Astrocyte (in vitro differentiated cells and primary cell): ENCODE results near the gene SCGN. TPM values are rescaled to one million over a fixed set of nuclear protein-coding genes. Genes with fewer than 3 reads are reported as not detected.

Experiments
- DNase-seq: peaks from one replicate; pipeline ENCODE4 v3.0.0-alpha.2; 2010; ENCODE audit warnings: low read depth
- FAIRE-seq: peaks from 2 replicates; lab custom pipeline; 2011; peaks lifted over from hg19 to GRCh38; lab: Jason Lieb, UNC
- H2AFZ ChIP-seq: 2 replicates; pipeline ENCODE4 v1.6.0; 2012; ENCODE audit warnings: low read depth, low read length, inconsistent platforms
- H3K27ac ChIP-seq: 2 replicates; pipeline ENCODE4 v1.5.1; 2011; ENCODE audit warnings: low read depth, low read length, inconsistent platforms
- H3K27me3 ChIP-seq: 2 replicates; pipeline ENCODE4 v1.6.0; 2011; ENCODE audit warnings: low read length, inconsistent platforms; ENCODE audit not compliant: insufficient read depth
- H3K36me3 ChIP-seq: 2 replicates; pipeline ENCODE4 v1.5.1; 2011; ENCODE audit warnings: low read length, inconsistent platforms; ENCODE audit not compliant: insufficient read depth
- H3K4me1 ChIP-seq: 2 replicates; pipeline ENCODE4 v1.5.1; 2011; ENCODE audit warnings: low read length, inconsistent platforms; ENCODE audit not compliant: insufficient read depth
- H3K4me2 ChIP-seq: 2 replicates; pipeline ENCODE4 v1.6.0; 2012; ENCODE audit warnings: low read length, inconsistent platforms
- H3K4me3 ChIP-seq: 2 replicates; pipeline ENCODE4 v1.5.1; 2011; ENCODE audit warnings: low read depth, mild to moderate bottlenecking, low read length, inconsistent platforms; ENCODE audit not compliant: insufficient read depth
- H3K79me2 ChIP-seq: 2 replicates; pipeline ENCODE4 v1.6.0; 2012; ENCODE audit warnings: mild to moderate bottlenecking, low read length, inconsistent platforms; ENCODE audit not compliant: insufficient read depth
- H3K9ac ChIP-seq: 2 replicates; pipeline ENCODE4 v1.6.0; 2012; ENCODE audit warnings: mild to moderate bottlenecking, low read length, inconsistent platforms
- H3K9me3 ChIP-seq: 2 replicates; pipeline ENCODE4 v1.5.1; 2012; ENCODE audit warnings: low read depth, mild to moderate bottlenecking, low read length, inconsistent platforms; ENCODE audit not compliant: insufficient read depth
- H4K20me1 ChIP-seq: 2 replicates; pipeline ENCODE4 v1.6.0; 2012; ENCODE audit warnings: low read length, inconsistent platforms; ENCODE audit not compliant: insufficient read depth
- H3K27ac Mint-ChIP-seq: one replicate; pipeline ENCODE4 v1.8.0; 2021; ENCODE audit warnings: mild to moderate bottlenecking, mixed read lengths; ENCODE audit not compliant: unreplicated experiment
- H3K27me3 Mint-ChIP-seq: one replicate; pipeline ENCODE4 v1.8.0; 2021; ENCODE audit warnings: low read depth, mixed read lengths; ENCODE audit not compliant: unreplicated experiment
- H3K36me3 Mint-ChIP-seq: one replicate; pipeline ENCODE4 v1.8.0; 2021; ENCODE audit warnings: low read depth, mixed read lengths; ENCODE audit not compliant: unreplicated experiment
- H3K4me1 Mint-ChIP-seq: one replicate; pipeline ENCODE4 v1.8.0; 2021; ENCODE audit warnings: low read depth, mixed read lengths; ENCODE audit not compliant: unreplicated experiment
- H3K4me3 Mint-ChIP-seq: one replicate; pipeline ENCODE4 v1.8.0; 2021; ENCODE audit warnings: mild to moderate bottlenecking, moderate library complexity, mixed read lengths; ENCODE audit not compliant: unreplicated experiment
- H3K9me3 Mint-ChIP-seq: one replicate; pipeline ENCODE4 v1.8.0; 2021; ENCODE audit warnings: mild to moderate bottlenecking, mixed read lengths; ENCODE audit not compliant: unreplicated experiment
- CTCF ChIP-seq: IDR thresholded peaks from 2 replicates; pipeline ENCODE4 v1.5.1; 2011; ENCODE audit warnings: low read depth, mild to moderate bottlenecking, inconsistent platforms, low read length, moderate library complexity; ENCODE audit not compliant: insufficient read depth
- EZH2 ChIP-seq: IDR thresholded peaks from 2 replicates; pipeline ENCODE4 v1.6.1; 2012; ENCODE audit warnings: mild to moderate bottlenecking, low read length, inconsistent platforms; ENCODE audit not compliant: insufficient read depth
- total RNA-seq: library from RNA; stranded (reverse); gene quantifications from 2 replicates; pipeline ENCODE4 v1.2.1, GENCODE V29; 2021

SCGN gene
- total RNA-seq, 1 donor from 2014 or later = not detected

GRCh38 chr6:25617997-25618396, 34.0 kb upstream of the SCGN start:
- no peak for FAIRE-seq
- H3K4me2 ChIP-seq = no peak overlapping the region
- no peaks in the 10 kb centered on the region for H3K36me3 ChIP-seq
- no peak overlapping the region for H3K9ac ChIP-seq
- peaks cover 6% of the 10 kb centered on the region for H3K4me1 Mint-ChIP-seq
- no peak overlapping the region for H3K27ac ChIP-seq
- H3K4me3 Mint-ChIP-seq = no peak overlapping the region
- no peak overlapping the region for H3K4me3 ChIP-seq
- no peak for DNase-seq
- TF ChIP-seq EZH2 = no peak
- TF ChIP-seq CTCF = no peak
- H3K36me3 Mint-ChIP-seq = peaks cover 11% of the 10 kb centered on the region
- no peaks in the 10 kb centered on the region for H4K20me1 ChIP-seq
- no peaks in the 10 kb centered on the region for H3K79me2 ChIP-seq
- H3K27me3 Mint-ChIP-seq = no peaks in the 10 kb centered on the region
- no peaks in the 10 kb centered on the region for H3K9me3 Mint-ChIP-seq
- no peaks in the 10 kb centered on the region for H3K9me3 ChIP-seq
- H3K27me3 ChIP-seq = no peaks in the 10 kb centered on the region
- no peak overlapping the region for H2AFZ ChIP-seq
- H3K27ac Mint-ChIP-seq = no peak overlapping the region
- no peaks in the 10 kb centered on the region for H3K4me1 ChIP-seq

- Mint-ChIP-seq H3K4me1 (peaks cover 3% of the 10 kb centered on the region), H3K27ac (no peak overlapping the region), H3K36me3 (peaks cover 8% of the 10 kb centered on the region), H3K4me3 (no peak overlapping the region), H3K9me3 (no peaks in the 10 kb centered on the region), H3K27me3 (no peaks in the 10 kb centered on the region)
- H3K4me1 ChIP-seq = no peaks in the 10 kb centered on the region
- no peak for FAIRE-seq
- H4K20me1 ChIP-seq = no peaks in the 10 kb centered on the region
- H3K9me3 ChIP-seq = no peaks in the 10 kb centered on the region
- no peak overlapping the region for H3K27ac ChIP-seq
- H3K79me2 ChIP-seq = no peaks in the 10 kb centered on the region
- H3K4me2 ChIP-seq = no peak overlapping the region
- H3K36me3 ChIP-seq = no peaks in the 10 kb centered on the region
- H3K9ac ChIP-seq = no peak overlapping the region
- no peak overlapping the region for H3K4me3 ChIP-seq
- no peak for TF ChIP-seq CTCF
- no peaks in the 10 kb centered on the region for H3K27me3 ChIP-seq
- DNase-seq = no peak
- no peak overlapping the region for H2AFZ ChIP-seq
These were observed 32.8 kb upstream of the SCGN start for GRCh38 chr6:25619217-25619616.

DNA sequence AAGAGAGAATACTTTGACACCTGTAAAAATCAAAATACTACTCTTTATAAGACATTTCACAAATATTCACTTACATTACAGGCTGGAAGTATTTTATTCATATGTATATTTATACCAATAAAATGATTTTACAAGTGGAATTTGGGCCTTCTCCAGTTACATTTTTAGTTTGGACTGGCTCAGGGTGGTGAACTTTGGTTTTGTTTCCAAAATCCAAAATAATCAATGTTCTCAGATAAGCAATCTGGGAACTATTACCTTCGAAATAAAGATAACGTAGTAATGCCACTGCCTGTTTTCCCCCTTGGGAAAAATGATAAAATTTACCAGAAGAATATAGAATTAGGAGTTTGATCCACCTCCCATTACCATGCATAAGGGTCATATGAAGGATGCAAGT, 31.6 kb upstream of the SCGN start:
- Mint-ChIP-seq H3K36me3 (peaks cover 8% of the 10 kb centered on the region), H3K9me3 (no peaks in the 10 kb centered on the region), H3K4me1 (peaks cover 3% of the 10 kb centered on the region), H3K4me3 (no peak overlapping the region), H3K27ac (no peak overlapping the region), H3K27me3 (no peaks in the 10 kb centered on the region)
- no peaks in the 10 kb centered on the region for H3K79me2 ChIP-seq
- H3K36me3 ChIP-seq = no peaks in the 10 kb centered on the region
- FAIRE-seq (no peak), DNase-seq (no peak)
- H3K27me3 ChIP-seq = no peaks in the 10 kb centered on the region
- H3K4me2 ChIP-seq = no peak overlapping the region
- H3K4me3 ChIP-seq = no peak overlapping the region
- no peaks in the 10 kb centered on the region for H4K20me1 ChIP-seq
- H3K9me3 ChIP-seq = no peaks in the 10 kb centered on the region
- TF ChIP-seq CTCF (no peak), EZH2 (no peak)
- no peak overlapping the region for H2AFZ ChIP-seq
- no peaks in the 10 kb centered on the region for H3K4me1 ChIP-seq
- H3K9ac ChIP-seq = no peak overlapping the region
- H3K27ac ChIP-seq = no peak overlapping the region
